Stomach (tissue), 9 donors: ENCODE measurements around the gene ABCC9. TPM values are rescaled to one million over a fixed set of nuclear protein-coding genes. Genes with fewer than 3 reads are reported as not detected.

ENCODE experiments used
- DNase-seq, 2 donors: peaks; one replicate each; pipeline versions ENCODE4 v3.0.0 to v3.0.0-alpha.2; 2013 to 2019
- H3K27ac ChIP-seq, 5 donors: fragments of 200-600 bp in 4 of 5; sonication (generic) in 4 of 5; one replicate each; pipeline ENCODE4 v1.5.1; 2013 to 2019; ENCODE audit warnings: mild to moderate bottlenecking in 1 of 5, moderate library complexity in 1 of 5
- H3K27me3 ChIP-seq, 3 donors: fragments of 200-600 bp; sonication (generic); one replicate each; pipeline ENCODE4 v1.5.1; 2017 to 2019; ENCODE audit warnings: mixed run types in 1 of 3
- H3K36me3 ChIP-seq, 4 donors: fragments of 200-600 bp; sonication (generic); 1 replicate in 3 of 4; 2 replicates in 1 of 4; pipeline ENCODE4 v1.5.1; 2016 to 2019
- H3K4me1 ChIP-seq, 4 donors: fragments of 200-600 bp; sonication (generic); one replicate each; pipeline ENCODE4 v1.5.1; 2016 to 2019
- H3K4me3 ChIP-seq, 4 donors: fragments of 200-600 bp; sonication (generic) in 3 of 4; one replicate each; pipeline ENCODE4 v1.5.1; 2016 to 2019; ENCODE audit warnings: mild to moderate bottlenecking in 1 of 4
- H3K9me3 ChIP-seq, 4 donors: fragments of 200-600 bp; sonication (generic); one replicate each; pipeline ENCODE4 v1.5.1; 2016 to 2019
- EP300 ChIP-seq: sonication (generic); formaldehyde crosslinking; IDR thresholded peaks from one replicate; pipeline ENCODE4 v1.6.1; 2017; ENCODE audit warnings: antibody characterized with exemption
- POLR2A ChIP-seq, 4 donors: fragments of 450-650 bp; IDR thresholded peaks; one replicate each; pipeline ENCODE4 v1.6.1; 2016; ENCODE audit warnings: antibody characterized with exemption in 4 of 4, control low read depth in 2 of 4, mild to moderate bottlenecking in 1 of 4, moderate library complexity in 1 of 4
- POLR2AphosphoS5 ChIP-seq, 3 donors: sonication (generic); formaldehyde crosslinking; IDR thresholded peaks; one replicate each; pipeline ENCODE4 v1.6.1; 2016; ENCODE audit warnings: antibody characterized with exemption in 3 of 3
- WGBS, 5 donors: extraction: QIAGEN DNeasy Blood & Tissue Kit in 3 of 5; methylation state at CpG; one replicate each; pipeline versions ENCODE4 v1.1.5 to v1.1.7; 2013 to 2018; 5-methylcytosine and 5-hydroxymethylcytosine counted together
- intact Hi-C: fragments of 100-400 bp; cut with DNase I; formaldehyde crosslinking; loops from one replicate; pipeline ENCODE4 v1.15.1; 2023; ENCODE audit warnings: low total_unique reads
- polyA plus RNA-seq, 3 donors: library from polyadenylated mRNA; stranded (reverse); fragments of 200-250 nt; gene quantifications; one replicate each; pipeline ENCODE4 v1.2.3, GENCODE V29; 2013
- total RNA-seq, 5 donors: library from RNA; depleted of rRNA; stranded (reverse); fragments of >200 nt; gene quantifications; one replicate each; pipeline versions ENCODE4 v1.1.0 to v1.2.3, GENCODE V29; 2014 to 2016
- TF ChIP-seq, protein P1 (sequence below), 7 experiments: fragments of 450-650 bp in 4 of 7; fragments of 200-600 bp in 3 of 7; sonication (generic) in 3 of 7; IDR thresholded peaks; one replicate each; pipeline ENCODE4 v1.5.1; 2016 to 2019; ENCODE audit warnings: antibody characterized with exemption in 7 of 7, control low read depth in 2 of 7, mild to moderate bottlenecking in 1 of 7
- donor health status: healthy with polysubstance abuse.
- donor health status: Bipolar disorder and iron deficiency.
- donor health status: healthy.

The ABCC9 gene
- total and polyA plus RNA-seq, 8 donors, result 1.2 to 60.1 (median 10.4) TPM

DNA sequence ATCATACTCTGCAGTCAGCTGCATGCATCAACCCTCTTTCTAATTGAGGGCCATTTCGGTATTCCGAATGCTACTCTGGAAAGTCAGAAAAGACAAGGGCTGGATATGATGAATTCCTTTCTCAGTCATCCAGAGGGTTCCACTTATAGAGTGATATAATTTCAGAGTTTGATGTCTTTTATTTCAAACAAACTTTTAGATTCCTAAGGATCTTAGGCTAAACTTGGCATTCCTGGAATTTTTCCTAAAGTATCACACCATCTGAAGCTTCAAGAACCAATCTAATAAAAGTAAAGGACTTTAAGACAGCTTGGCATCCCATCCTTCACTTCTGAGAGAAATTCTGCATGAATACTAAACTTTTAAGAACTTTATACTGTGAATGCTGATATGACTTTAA is 97.4 kb downstream of the ABCC9 start:
- no peaks in the 10 kb centered on the region for H3K27me3 ChIP-seq
- no peak for DNase-seq
- H3K27ac ChIP-seq, result no peak overlapping the region
- H3K9me3 ChIP-seq, result no peaks in the 10 kb centered on the region
- intact Hi-C loops, result no loop called here
- no peak overlapping the region for H3K4me3 ChIP-seq
- 88 to 96% (median 93%) methylated on average over 2 of the region's 2 CpGs for WGBS, 5 donors
- H3K36me3 ChIP-seq, result peaks cover 0 to 10% (median 4%) of the 10 kb centered on the region in 4 donors
- no peaks in the 10 kb centered on the region for H3K4me1 ChIP-seq
- TF ChIP-seq EP300 (no peak), POLR2AphosphoS5 (IDR thresholded peaks at IDR 0.05) (no peak), POLR2A (IDR thresholded peaks at IDR 0.05) (no peak)
- TF ChIP-seq, protein P1, sequence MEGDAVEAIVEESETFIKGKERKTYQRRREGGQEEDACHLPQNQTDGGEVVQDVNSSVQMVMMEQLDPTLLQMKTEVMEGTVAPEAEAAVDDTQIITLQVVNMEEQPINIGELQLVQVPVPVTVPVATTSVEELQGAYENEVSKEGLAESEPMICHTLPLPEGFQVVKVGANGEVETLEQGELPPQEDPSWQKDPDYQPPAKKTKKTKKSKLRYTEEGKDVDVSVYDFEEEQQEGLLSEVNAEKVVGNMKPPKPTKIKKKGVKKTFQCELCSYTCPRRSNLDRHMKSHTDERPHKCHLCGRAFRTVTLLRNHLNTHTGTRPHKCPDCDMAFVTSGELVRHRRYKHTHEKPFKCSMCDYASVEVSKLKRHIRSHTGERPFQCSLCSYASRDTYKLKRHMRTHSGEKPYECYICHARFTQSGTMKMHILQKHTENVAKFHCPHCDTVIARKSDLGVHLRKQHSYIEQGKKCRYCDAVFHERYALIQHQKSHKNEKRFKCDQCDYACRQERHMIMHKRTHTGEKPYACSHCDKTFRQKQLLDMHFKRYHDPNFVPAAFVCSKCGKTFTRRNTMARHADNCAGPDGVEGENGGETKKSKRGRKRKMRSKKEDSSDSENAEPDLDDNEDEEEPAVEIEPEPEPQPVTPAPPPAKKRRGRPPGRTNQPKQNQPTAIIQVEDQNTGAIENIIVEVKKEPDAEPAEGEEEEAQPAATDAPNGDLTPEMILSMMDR (IDR thresholded peaks at IDR 0.05), result no peak

DNA sequence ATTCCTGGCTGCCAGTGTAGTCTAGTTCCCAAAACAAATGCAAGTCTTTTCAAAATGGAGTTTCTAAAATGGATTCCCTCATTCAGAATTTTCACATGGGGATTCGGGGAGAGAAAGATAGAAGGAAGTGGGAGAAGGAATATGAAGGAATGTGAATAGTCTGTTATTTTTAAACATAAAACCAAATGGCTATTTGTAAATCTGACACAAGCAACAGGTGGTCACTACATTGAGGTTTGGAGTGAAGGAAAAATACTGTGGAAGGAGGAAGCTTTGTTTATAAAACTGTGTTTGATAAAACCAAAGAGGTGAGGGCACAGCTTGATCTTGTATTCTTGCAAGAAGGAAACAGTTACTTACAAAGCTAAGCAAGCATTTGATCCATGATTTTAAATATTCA is 101.5 kb downstream of the ABCC9 start:
- H3K36me3 ChIP-seq, result peaks cover 0 to 35% (median 7%) of the 10 kb centered on the region in 4 donors
- no peaks in the 10 kb centered on the region for H3K27me3 ChIP-seq
- no peak for DNase-seq
- TF ChIP-seq POLR2A (IDR thresholded peaks at IDR 0.05) (no peak), POLR2AphosphoS5 (IDR thresholded peaks at IDR 0.05) (no peak), EP300 (no peak)
- TF ChIP-seq, protein P1 (IDR thresholded peaks at IDR 0.05), result no peak
- H3K4me3 ChIP-seq, result no peak overlapping the region
- H3K9me3 ChIP-seq, result no peaks in the 10 kb centered on the region
- H3K27ac ChIP-seq, result no peak overlapping the region
- H3K4me1 ChIP-seq, result no peaks in the 10 kb centered on the region
- intact Hi-C loops, result no loop called here
- 52 to 80% (median 68%) methylated on average over 1 of the region's 1 CpG for WGBS, 5 donors

DNA sequence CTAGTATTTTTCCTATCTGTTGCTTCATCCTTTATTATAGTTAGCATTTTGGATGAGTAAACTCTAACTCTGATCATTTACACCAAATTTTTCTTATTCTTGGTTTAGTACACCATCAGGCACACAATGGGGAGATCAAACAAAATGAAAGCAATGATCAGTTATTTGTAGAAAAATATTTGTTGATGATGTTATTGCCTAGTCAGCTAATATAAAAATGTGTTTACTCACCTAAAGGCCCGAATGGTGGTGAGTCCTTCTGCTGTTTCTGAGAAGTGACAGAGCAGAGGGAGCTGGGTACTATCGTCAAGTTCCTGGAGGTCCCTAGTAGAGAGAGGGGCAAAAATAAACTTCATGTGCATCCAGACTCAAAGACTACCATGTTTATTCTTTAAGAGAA is 103.4 kb downstream of the ABCC9 start:
- TF ChIP-seq, protein P1 (IDR thresholded peaks at IDR 0.05), result no peak
- TF ChIP-seq EP300 (no peak), POLR2AphosphoS5 (IDR thresholded peaks at IDR 0.05) (no peak), POLR2A (IDR thresholded peaks at IDR 0.05) (no peak)
- no peaks in the 10 kb centered on the region for H3K4me1 ChIP-seq
- no peaks in the 10 kb centered on the region for H3K9me3 ChIP-seq
- H3K4me3 ChIP-seq, result no peak overlapping the region
- WGBS, 5 donors, result 75 to 82% (median 79%) methylated on average over 2 of the region's 2 CpGs
- peaks cover 0 to 35% (median 7%) of the 10 kb centered on the region in 4 donors for H3K36me3 ChIP-seq
- no peak for DNase-seq
- no peaks in the 10 kb centered on the region for H3K27me3 ChIP-seq
- H3K27ac ChIP-seq, result no peak overlapping the region
- intact Hi-C loops, result no loop called here

DNA sequence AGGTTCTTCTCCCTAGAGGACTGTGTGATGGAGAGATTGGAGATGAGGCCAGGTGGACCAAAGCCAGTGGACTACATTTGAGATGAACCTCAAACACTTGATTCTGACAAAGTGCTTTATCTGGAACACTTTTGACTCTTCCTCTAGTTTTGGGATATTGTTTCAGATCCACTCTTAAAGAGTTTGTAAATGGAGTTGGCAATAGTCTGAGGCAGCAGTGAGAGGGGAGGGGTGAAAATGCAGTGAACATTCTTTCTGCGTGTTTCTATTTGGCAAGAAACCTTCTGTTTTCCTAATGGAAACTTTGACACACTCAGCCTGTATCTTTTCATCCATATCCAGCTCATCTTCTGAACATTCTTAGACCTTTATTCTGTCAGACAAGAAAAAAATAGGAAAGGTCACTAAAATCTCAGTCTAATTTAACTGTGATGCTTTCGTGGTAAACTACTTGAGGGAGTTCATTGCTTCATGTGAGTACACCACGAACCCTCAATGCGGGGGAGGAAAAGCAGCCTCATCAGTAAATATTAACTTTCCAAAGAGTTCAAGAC is 109.4 kb downstream of the ABCC9 start:
- H3K4me1 ChIP-seq, result peaks cover 0 to 27% (median 17%) of the 10 kb centered on the region in 4 donors
- no peak overlapping the region for H3K4me3 ChIP-seq
- intact Hi-C loops, result no loop called here
- peaks cover 0 to 12% (median 0%) of the 10 kb centered on the region in 4 donors for H3K36me3 ChIP-seq
- WGBS, 5 donors, result 40 to 57% (median 48%) methylated on average over 4 of the region's 4 CpGs
- no peaks in the 10 kb centered on the region for H3K9me3 ChIP-seq
- DNase-seq, result peak in 1 of 2 donors; percentile 84
- TF ChIP-seq POLR2A (IDR thresholded peaks at IDR 0.05), result no peak
- TF ChIP-seq POLR2AphosphoS5 (IDR thresholded peaks at IDR 0.05), result peak in 2 of 3 donors; percentile 36 to 40
- TF ChIP-seq, protein P1 (IDR thresholded peaks at IDR 0.05), result no peak
- no peak for TF ChIP-seq EP300
- peak overlapping the region in 4 of 5 donors; percentile 43 to 81 (median 65) for H3K27ac ChIP-seq
- no peaks in the 10 kb centered on the region for H3K27me3 ChIP-seq
